IgD-negative memory B cell (primary cell): ENCODE data around the gene ISG20. TPM values are rescaled to one million over a fixed set of nuclear protein-coding genes. Genes with fewer than 3 reads are reported as not detected.

Experiments
- H3K27ac Mint-ChIP-seq, 3 donors: one replicate each; pipeline ENCODE4 v1.8.0; 2020 to 2022; ENCODE audit warnings: mild to moderate bottlenecking in 3 of 3, mixed read lengths in 3 of 3, moderate library complexity in 1 of 3
- H3K27me3 Mint-ChIP-seq: one replicate; pipeline ENCODE4 v1.8.0; 2021; ENCODE audit warnings: mixed read lengths
- H3K36me3 Mint-ChIP-seq: one replicate; pipeline ENCODE4 v1.8.0; 2020; ENCODE audit warnings: mild to moderate bottlenecking, mixed read lengths
- H3K4me1 Mint-ChIP-seq, 3 donors: one replicate each; pipeline ENCODE4 v1.8.0; 2020 to 2022; ENCODE audit warnings: mixed read lengths in 3 of 3, mild to moderate bottlenecking in 1 of 3
- H3K4me3 Mint-ChIP-seq, 4 donors: one replicate each; pipeline ENCODE4 v1.8.0; 2020 to 2022; ENCODE audit warnings: mild to moderate bottlenecking in 4 of 4, mixed read lengths in 4 of 4, moderate library complexity in 3 of 4
- H3K9me3 Mint-ChIP-seq, 3 donors: one replicate each; pipeline ENCODE4 v1.8.0; 2020 to 2021; ENCODE audit warnings: mixed read lengths in 3 of 3, mild to moderate bottlenecking in 1 of 3
- polyA plus RNA-seq: library from polyadenylated mRNA; unstranded; fragments of 300-500 nt; fragmentation: Illumina TruSeq; gene quantifications from one replicate; pipeline ENCODE4 v1.2.3, GENCODE V29; 2021

The ISG20 gene
- 760 TPM for polyA plus RNA-seq

DNA sequence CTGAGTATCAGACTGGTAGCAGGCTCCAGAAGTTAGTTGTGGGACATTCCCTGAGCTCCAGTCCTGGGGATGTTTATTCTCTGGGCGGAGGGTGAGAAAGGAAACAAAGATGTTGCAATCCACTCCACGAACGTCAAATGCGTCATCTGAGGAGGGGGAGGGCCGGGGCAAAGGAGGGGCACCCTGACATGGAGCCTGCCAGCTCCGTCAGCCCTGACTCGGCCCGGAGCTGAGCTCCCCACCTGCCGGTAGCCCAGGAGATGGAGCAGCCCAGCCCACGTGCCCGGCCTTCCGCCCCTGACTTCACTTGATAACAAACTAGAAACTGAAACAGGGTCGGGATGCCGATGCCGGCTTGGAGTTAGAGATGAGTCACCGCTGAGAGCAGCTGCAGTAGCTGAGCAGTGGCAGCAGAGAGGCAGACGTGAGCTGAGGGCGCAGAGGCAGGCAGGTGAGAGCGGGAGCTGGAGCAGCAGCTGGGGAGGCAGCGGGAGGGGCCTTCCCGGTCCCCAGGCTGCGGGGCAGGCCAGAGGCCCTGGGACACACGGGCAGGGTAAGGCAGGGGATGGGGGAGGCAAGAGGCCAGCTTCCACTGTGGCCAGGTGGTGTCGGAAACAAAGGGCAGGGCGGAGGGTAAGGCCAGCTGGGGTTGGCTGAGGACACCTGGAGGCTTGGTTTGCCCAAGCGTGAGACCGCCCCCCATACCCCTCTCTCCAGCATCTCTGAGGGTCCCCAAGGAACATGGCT is at the start of gene ISG20:
ISG20 (plus strand) TSS at position 391 of the 747 bp plus-strand sequence; CDS start at position 742, 351 bp downstream.
- Mint-ChIP-seq H3K27ac (peak within 1 kb of the TSS; percentile 84 to 100 (median 99)), H3K36me3 (peaks cover 11% of the 10 kb centered on the region), H3K4me1 (peaks cover 43 to 62% (median 60%) of the 10 kb centered on the region in 3 donors), H3K27me3 (peaks cover 7% of the 10 kb centered on the region), H3K4me3 (peak within 1 kb of the TSS; percentile 92 to 95 (median 94)), H3K9me3 (no peaks in the 10 kb centered on the region)

DNA sequence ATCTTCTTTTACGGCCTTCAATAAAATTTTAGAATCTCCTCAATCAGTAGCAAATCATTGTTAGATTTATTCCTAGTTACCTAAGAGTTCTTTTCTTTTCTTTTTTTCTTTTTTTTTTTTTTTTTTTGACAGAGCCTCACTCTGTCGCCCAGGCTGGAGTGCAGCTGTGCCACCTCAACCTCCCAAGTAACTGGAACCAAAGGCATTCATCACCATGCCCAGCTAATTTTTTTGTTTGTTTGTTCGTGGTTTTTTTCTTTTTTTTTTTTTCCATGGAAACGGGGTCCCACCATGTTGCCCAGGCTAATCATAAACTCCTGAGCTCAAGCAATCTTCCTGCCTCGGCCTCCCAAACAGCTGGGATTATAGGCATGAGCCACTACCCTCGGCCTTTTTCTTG is 48.1 kb upstream of the ISG20 start:
- Mint-ChIP-seq H3K4me3 (no peak overlapping the region), H3K4me1 (no peaks in the 10 kb centered on the region), H3K9me3 (no peaks in the 10 kb centered on the region), H3K27ac (no peak overlapping the region), H3K36me3 (no peaks in the 10 kb centered on the region), H3K27me3 (peaks cover 3% of the 10 kb centered on the region)

DNA sequence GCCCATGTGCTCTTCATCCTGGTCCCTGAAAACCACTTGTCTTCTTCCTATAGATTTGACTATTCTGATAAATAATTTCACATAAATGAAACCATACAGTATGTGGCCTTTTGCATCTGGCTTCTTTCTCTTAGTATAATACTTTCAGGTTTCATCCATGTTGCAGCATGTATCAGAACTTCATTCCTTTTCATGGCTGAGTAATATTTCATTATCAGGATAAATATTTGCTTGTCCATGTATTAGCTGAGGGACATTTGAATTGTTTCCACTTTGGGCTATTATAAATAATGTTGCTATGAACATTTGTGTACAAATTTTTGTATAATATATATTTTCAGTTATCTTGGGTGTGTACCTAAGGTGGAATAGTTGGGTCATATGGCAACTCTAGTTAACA is 47.4 kb upstream of the ISG20 start:
- Mint-ChIP-seq H3K4me1 (no peaks in the 10 kb centered on the region), H3K9me3 (no peaks in the 10 kb centered on the region), H3K27ac (no peak overlapping the region)

DNA sequence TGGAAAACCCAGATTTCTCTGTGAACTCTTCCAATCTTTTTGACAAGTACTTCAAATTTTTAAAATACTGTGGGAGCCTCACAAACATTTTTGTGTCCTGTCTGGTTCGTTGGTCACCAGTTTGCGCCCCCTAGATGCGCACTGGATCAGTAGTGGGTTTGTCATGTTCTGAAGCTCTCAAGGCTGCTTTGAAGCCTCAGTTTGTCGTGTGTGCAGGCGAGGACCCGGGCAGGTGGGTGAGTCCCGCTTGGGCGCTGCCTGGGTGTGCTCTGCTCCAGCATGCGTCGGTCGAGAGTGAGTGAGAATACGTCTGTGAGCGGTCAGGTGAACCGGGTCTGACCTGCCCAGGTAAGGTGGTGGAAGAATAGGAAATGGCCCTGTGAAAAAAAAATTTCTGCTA is 34.9 kb upstream of the ISG20 start:
- Mint-ChIP-seq H3K27ac (peak overlapping the region in 2 of 3 donors; percentile 23 to 92), H3K27me3 (peaks cover 57% of the 10 kb centered on the region), H3K9me3 (no peaks in the 10 kb centered on the region), H3K4me1 (peaks cover 2 to 8% (median 4%) of the 10 kb centered on the region in 3 donors), H3K4me3 (no peak overlapping the region), H3K36me3 (peaks cover 2% of the 10 kb centered on the region)

More for the DNA sequence above, 47.4 kb upstream of the ISG20 start:
- H3K36me3 Mint-ChIP-seq, result no peaks in the 10 kb centered on the region
- peaks cover 3% of the 10 kb centered on the region for H3K27me3 Mint-ChIP-seq
- H3K4me3 Mint-ChIP-seq, result no peak overlapping the region

DNA sequence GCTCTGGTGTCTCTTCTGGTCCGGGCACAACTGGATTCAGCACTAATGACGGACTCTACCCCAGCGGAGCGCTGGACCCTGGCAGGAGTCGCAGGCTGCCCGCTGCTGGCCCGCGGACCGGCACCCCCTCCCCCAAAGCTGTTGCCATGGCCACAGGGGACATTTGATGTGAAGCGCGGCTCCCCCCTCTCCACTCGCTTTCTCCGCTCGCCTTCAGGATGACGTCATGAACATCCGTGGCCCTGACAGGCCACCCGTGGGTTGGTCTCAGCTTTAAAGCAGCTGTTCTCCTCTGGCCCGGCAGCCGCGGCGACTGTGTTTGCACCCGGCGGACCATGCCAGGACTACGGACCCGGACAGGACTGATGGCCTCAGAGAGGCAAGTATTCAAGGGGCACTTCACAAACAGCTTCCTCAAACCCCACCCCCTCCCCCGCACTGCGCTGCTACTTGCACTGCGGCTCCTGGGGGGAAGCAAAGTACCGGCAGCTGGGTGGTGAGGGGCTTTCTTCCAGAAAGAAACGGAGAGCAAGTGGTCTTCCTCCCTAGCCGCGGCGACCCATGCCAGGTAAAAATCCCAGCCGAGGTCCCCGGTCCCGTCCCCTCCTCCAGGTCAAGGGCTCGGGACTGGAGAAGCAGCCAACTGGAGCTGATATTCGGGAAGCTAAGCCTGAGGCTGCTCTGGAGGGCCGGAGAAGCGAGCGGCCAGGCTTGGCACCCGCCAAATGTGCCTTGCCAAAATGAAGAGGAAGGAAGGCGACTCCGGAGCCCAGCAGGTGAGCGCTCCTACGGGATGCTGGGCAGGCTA is 34.2 kb upstream of the ISG20 start:
- Mint-ChIP-seq H3K4me3 (peak overlapping the region in 2 of 4 donors; percentile 75 to 80), H3K27ac (peak overlapping the region in 1 of 3 donors; percentile 35), H3K4me1 (peaks cover 2 to 8% (median 4%) of the 10 kb centered on the region in 3 donors), H3K27me3 (peaks cover 63% of the 10 kb centered on the region), H3K9me3 (no peaks in the 10 kb centered on the region), H3K36me3 (peaks cover 2% of the 10 kb centered on the region)

DNA sequence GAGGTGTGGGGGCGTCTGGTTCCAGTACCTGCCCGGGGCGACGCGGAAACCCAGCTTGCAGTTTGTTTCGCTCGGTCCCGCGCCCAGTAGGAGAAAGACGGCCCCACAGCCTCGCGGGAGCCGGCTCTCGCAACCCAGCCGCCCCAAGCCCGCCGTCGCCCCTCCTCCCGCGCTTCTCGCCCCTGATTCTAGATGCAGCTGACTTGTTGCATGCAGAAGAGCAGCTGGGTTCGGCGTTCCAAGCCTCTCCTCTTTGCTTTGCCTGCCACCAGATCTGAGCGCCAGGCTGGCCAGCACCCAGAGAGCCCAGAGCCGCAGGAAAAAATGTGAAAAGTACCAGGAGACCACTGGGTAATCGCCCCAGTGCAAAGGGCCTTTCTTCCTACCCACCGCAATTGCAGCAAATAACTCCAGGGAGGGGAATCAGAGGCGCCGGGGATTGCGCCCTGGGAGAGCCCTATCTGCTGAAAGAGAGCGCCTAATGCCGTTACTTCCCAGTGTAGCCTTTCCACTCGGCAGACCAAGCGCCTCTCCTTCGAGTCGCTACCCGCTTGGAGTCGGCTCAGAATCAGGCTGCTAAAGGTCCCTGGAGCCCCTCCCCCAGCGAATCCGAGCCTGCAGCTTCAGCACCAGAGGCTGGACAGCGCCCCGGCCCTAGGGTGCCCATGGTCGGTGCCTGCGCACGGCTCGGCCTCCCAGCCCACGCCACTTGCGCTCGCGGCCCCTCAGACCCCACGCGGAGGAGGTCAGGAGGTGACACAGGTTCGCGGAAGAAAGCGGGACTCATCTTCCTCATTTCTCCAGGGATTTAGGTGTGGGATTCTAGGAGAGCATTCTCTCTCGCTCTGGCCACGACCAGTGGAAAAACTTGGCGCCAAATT is 33.4 kb upstream of the ISG20 start:
- peaks cover 64% of the 10 kb centered on the region for H3K27me3 Mint-ChIP-seq

DNA sequence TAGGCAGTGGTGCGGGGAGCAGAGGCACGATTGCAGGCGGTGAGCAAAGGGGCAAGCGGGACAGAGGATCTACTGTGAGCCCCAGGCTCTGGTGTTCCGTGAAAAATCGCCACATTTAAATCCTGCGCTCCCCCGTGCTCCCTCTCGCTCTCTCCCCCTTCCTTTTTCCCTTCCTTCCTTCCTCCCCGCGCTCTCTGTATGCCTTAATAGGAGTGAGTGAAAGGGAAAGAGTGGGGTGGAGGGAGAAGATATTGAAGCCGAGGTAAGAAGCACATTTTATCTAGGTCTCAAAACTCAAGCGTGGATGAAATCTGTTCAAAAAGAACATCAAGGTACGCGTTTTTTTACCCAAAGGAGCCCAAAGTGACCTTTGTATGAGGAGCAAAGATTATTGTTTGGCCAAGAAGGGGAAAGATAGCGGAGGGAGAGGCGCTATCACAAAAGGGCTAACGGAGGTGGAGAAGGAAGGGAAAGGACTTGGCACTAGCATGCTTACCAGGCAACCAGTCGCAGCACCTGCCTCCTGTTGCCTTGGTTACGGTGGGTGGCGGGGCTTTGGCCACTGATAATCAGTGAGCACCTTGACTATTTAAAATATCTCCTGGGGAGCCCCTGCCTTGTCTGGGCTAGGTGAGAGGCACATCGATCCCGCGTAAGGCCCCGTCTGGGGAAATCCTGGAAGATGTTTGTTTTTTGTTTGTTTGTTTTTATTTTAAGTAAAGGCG is 32.6 kb upstream of the ISG20 start:
- peak overlapping the region in 1 of 4 donors; percentile 63 for H3K4me3 Mint-ChIP-seq
- peaks cover 63% of the 10 kb centered on the region for H3K27me3 Mint-ChIP-seq
- H3K36me3 Mint-ChIP-seq, result peaks cover 2% of the 10 kb centered on the region
- peaks cover 2 to 8% (median 4%) of the 10 kb centered on the region in 3 donors for H3K4me1 Mint-ChIP-seq
- H3K9me3 Mint-ChIP-seq, result no peaks in the 10 kb centered on the region
- no peak overlapping the region for H3K27ac Mint-ChIP-seq

More for the DNA sequence above, 33.4 kb upstream of the ISG20 start:
- Mint-ChIP-seq H3K4me1 (peaks cover 2 to 8% (median 4%) of the 10 kb centered on the region in 3 donors), H3K27ac (no peak overlapping the region), H3K4me3 (peak overlapping the region in 2 of 4 donors; percentile 8 to 66), H3K9me3 (no peaks in the 10 kb centered on the region), H3K36me3 (peaks cover 2% of the 10 kb centered on the region)

DNA sequence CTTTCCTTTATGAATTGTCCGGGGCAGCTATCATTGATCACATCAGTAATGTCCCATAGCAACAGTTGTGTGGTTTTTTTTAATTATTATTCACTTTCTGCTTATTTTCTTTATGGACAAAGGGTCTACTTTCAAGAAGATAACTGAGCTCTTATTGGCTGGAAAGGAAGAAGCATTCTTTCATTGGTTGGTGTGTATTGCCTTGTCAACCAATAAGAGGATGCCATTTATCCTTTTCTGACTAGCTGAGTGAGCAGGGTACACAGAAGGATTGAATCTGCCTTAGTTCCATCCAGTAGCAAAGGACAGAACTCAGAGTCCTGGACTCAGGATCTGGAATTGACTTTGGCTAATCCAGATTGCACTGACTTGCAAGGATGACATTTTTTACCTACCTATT is 30.9 kb upstream of the ISG20 start:
- peaks cover 2 to 8% (median 4%) of the 10 kb centered on the region in 3 donors for H3K4me1 Mint-ChIP-seq
- peaks cover 59% of the 10 kb centered on the region for H3K27me3 Mint-ChIP-seq
- peaks cover 2% of the 10 kb centered on the region for H3K36me3 Mint-ChIP-seq
- no peak overlapping the region for H3K27ac Mint-ChIP-seq
- H3K4me3 Mint-ChIP-seq, result no peak overlapping the region
- H3K9me3 Mint-ChIP-seq, result no peaks in the 10 kb centered on the region

DNA sequence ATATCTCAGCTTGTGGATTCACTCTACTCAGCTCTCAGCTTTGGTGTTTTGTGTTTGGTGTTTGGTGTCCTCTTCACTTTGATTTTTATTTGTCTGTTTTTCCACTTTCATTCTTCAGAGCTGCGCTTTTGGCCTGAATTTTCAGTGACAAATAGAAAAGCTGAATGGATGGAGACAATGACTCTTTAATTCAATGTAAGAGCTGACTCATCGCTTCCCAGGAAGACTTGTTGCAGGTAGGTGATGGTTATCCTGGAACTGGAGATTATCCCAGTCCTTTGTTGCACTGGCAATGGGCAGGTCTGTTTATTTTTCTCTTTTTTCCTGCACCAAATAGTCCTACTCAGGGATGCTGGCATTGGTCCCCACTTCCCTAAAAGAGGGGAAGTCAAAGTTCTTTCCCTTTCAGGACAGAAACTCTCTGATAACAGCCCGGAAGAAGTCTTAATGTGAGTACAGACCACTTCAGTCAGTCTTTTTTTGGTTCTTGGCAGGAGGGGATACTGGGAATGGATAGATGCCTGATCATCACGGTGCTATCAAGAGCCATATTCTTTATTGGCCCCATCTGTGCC is 30.1 kb upstream of the ISG20 start:
- Mint-ChIP-seq H3K4me3 (no peak overlapping the region), H3K27ac (no peak overlapping the region), H3K4me1 (peaks cover 2 to 8% (median 4%) of the 10 kb centered on the region in 3 donors), H3K9me3 (no peaks in the 10 kb centered on the region), H3K27me3 (peaks cover 56% of the 10 kb centered on the region), H3K36me3 (peaks cover 2% of the 10 kb centered on the region)

DNA sequence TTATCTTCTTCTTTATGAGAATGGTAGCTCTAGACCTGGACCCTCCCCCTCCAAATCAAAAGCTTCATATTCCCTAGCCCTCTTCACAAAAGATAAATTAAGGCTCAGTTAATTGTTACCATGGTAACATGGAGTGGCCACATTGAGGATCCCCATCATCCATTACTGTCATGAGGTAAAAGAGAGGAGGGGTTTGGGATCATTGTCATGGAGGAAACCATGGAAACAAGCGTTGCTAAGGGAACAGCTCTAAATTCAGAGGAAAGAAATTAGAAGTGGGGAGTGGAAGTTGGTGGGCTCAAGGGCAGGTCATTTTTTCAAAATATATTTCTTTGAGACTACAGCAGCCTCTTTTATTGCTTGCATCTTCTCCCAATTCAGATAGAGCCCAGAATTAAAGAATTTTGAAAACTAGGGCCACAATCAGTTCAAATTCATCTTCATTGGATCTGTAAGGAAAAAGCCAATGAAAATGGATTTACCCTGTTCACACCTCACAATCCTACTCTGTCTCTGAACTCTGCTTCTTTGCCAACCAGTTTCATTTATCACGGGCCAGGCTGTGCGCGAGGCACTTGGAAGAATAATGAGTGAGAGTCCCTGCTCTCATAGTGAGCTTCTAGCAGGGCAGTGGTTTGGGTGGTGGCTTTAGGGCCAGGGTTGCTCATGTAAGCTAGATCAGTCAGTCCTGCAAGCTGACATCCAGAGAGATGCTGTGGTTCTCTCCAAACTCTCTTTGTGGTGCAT is 29.3 kb upstream of the ISG20 start:
- H3K4me1 Mint-ChIP-seq, result peaks cover 2 to 5% (median 4%) of the 10 kb centered on the region in 3 donors
- H3K9me3 Mint-ChIP-seq, result no peaks in the 10 kb centered on the region
- no peak overlapping the region for H3K4me3 Mint-ChIP-seq
- peaks cover 48% of the 10 kb centered on the region for H3K27me3 Mint-ChIP-seq
- H3K27ac Mint-ChIP-seq, result no peak overlapping the region
- peaks cover 2% of the 10 kb centered on the region for H3K36me3 Mint-ChIP-seq

DNA sequence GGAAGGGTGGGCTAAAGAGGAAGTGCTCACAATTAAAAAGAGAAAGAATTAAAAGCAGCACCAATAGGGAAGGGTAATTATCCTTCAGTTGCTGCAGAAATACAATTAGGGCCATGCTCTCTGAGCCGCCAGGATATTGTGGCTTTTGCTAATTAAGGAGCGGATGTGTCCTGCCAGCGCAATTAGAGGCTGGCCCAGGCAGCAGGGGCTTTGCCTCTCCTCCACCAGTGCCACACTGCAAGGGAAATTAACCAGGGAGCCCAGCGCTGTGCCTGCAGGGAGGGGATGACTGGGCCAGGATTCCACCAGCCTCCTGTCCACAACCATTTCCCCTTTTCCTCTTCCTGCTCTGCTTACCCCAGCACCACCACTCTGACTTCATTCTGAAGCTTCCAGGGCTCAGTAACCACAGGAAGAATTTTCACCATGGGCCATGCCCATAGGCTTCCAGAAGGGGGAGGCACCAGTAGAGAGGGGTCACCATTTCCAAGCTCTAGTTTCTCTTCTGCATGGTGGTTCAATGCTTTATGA is 28.1 kb upstream of the ISG20 start:
- H3K4me3 Mint-ChIP-seq, result no peak overlapping the region
- no peak overlapping the region for H3K27ac Mint-ChIP-seq
- no peaks in the 10 kb centered on the region for H3K9me3 Mint-ChIP-seq
- peaks cover 2% of the 10 kb centered on the region for H3K36me3 Mint-ChIP-seq
- H3K4me1 Mint-ChIP-seq, result peaks cover 0 to 4% (median 1%) of the 10 kb centered on the region in 3 donors
- peaks cover 37% of the 10 kb centered on the region for H3K27me3 Mint-ChIP-seq

DNA sequence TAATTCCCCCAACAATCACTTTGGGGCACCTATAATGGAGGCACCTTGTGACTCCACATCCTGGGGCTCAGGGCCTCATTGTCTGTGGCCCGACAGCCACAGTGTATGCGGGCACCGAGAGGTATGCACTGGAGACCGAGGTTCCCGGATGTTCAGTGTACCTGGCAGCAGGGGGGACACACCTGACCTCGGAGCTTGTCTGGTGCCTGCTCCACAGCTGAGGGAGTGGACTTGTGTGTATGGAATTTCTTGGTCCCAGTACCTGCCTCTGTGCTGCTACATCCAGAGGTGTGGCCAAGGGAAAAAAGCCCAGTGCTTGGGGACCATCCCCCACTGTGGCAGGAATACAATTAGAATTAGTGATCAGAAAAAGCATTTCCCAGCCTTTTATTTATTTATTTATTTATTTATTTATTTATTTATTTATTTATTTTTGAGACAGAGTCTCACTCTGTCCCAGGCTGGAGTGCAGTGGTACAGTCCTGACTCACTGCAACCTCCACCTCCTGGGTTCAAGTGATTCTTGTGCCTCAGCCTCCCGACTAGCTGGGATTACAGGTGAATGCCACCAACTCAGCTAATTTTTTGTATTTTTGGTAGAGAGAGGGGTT is 26.5 kb upstream of the ISG20 start:
- peaks cover 2% of the 10 kb centered on the region for H3K36me3 Mint-ChIP-seq
- H3K9me3 Mint-ChIP-seq, result no peaks in the 10 kb centered on the region

More for the DNA sequence above, 26.5 kb upstream of the ISG20 start:
- no peak overlapping the region for H3K27ac Mint-ChIP-seq
- H3K4me1 Mint-ChIP-seq, result peaks cover 0 to 4% (median 0%) of the 10 kb centered on the region in 3 donors
- peaks cover 23% of the 10 kb centered on the region for H3K27me3 Mint-ChIP-seq
- no peak overlapping the region for H3K4me3 Mint-ChIP-seq
